H9 (cell line): ENCODE data around the gene IL33. TPM values are rescaled to one million over a fixed set of nuclear protein-coding genes. Genes with fewer than 3 reads are reported as not detected.

Experiments
- DNase-seq: peaks from one replicate; pipeline ENCODE4 v3.0.0-alpha.2; 2017
- H2AFZ ChIP-seq: one replicate; pipeline ENCODE4 v1.6.1; 2013; ENCODE audit warnings: mild to moderate bottlenecking, low read length, control low read depth, moderate library complexity
- H2AK5ac ChIP-seq: 2 replicates; pipeline ENCODE4 v1.6.1; 2013; ENCODE audit warnings: low read length, control low read depth, mixed read lengths; ENCODE audit not compliant: insufficient read length
- H2BK120ac ChIP-seq: one replicate; pipeline ENCODE4 v1.6.1; 2013; ENCODE audit warnings: low read depth, mild to moderate bottlenecking, low read length, control low read depth, inconsistent platforms; ENCODE audit not compliant: poor library complexity, severe bottlenecking
- H2BK12ac ChIP-seq: 2 replicates; pipeline ENCODE4 v1.6.1; 2013; ENCODE audit warnings: low read length, control low read depth, mixed read lengths, low read depth; ENCODE audit not compliant: insufficient read length
- H2BK15ac ChIP-seq: 2 replicates; pipeline ENCODE4 v1.6.1; 2013; ENCODE audit warnings: low read depth, low read length, control low read depth
- H2BK20ac ChIP-seq: one replicate; pipeline ENCODE4 v1.6.1; 2013; ENCODE audit warnings: low read depth, mild to moderate bottlenecking, low read length, control low read depth, inconsistent platforms; ENCODE audit not compliant: poor library complexity, severe bottlenecking
- H2BK5ac ChIP-seq: 2 replicates; pipeline ENCODE4 v1.6.1; 2013; ENCODE audit warnings: low read length, control low read depth, mixed read lengths; ENCODE audit not compliant: insufficient read length
- H3K14ac ChIP-seq: 2 replicates; pipeline ENCODE4 v1.6.1; 2013; ENCODE audit warnings: low read length, control low read depth; ENCODE audit not compliant: insufficient read depth
- H3K18ac ChIP-seq: 2 replicates; pipeline ENCODE4 v1.6.1; 2013; ENCODE audit warnings: low read depth, mild to moderate bottlenecking, mixed read lengths, low read length, control low read depth; ENCODE audit not compliant: insufficient read length
- H3K23ac ChIP-seq: 2 replicates; pipeline ENCODE4 v1.6.1; 2013; ENCODE audit warnings: low read length, control low read depth, mixed read lengths, low read depth; ENCODE audit not compliant: insufficient read length
- H3K23me2 ChIP-seq: 2 replicates; pipeline ENCODE4 v1.6.1; 2013; ENCODE audit warnings: low read depth, mild to moderate bottlenecking, mixed read lengths, low read length, control low read depth; ENCODE audit not compliant: insufficient read length, poor library complexity, severe bottlenecking
- H3K27ac ChIP-seq: 2 replicates; pipeline ENCODE4 v1.5.1; 2013; ENCODE audit warnings: low read length, control low read depth, mixed read lengths, low read depth; ENCODE audit not compliant: insufficient read length
- H3K27me3 ChIP-seq: 2 replicates; pipeline ENCODE4 v1.6.1; 2013; ENCODE audit warnings: low read length, control low read depth, inconsistent platforms; ENCODE audit not compliant: insufficient read depth
- H3K4ac ChIP-seq: 2 replicates; pipeline ENCODE4 v1.6.1; 2013; ENCODE audit warnings: low read depth, mild to moderate bottlenecking, control low read depth, inconsistent platforms, low read length, moderate library complexity
- H3K4me1 ChIP-seq: 2 replicates; pipeline ENCODE4 v1.6.1; 2013; ENCODE audit warnings: low read length, control low read depth, inconsistent platforms; ENCODE audit not compliant: insufficient read depth
- H3K4me2 ChIP-seq: 2 replicates; pipeline ENCODE4 v1.6.1; 2013; ENCODE audit warnings: low read length, control low read depth, mixed read lengths; ENCODE audit not compliant: insufficient read length, insufficient read depth
- H3K56ac ChIP-seq: 2 replicates; pipeline ENCODE4 v1.6.1; 2013; ENCODE audit warnings: low read depth, mild to moderate bottlenecking, mixed read lengths, low read length, control low read depth; ENCODE audit not compliant: insufficient read length
- H3K79me1 ChIP-seq: 2 replicates; pipeline ENCODE4 v1.6.1; 2013; ENCODE audit warnings: low read depth, mild to moderate bottlenecking, moderate library complexity, low read length, control low read depth, inconsistent platforms; ENCODE audit not compliant: insufficient read depth, poor library complexity, severe bottlenecking
- H3K79me2 ChIP-seq: 2 replicates; pipeline ENCODE4 v1.6.1; 2013; ENCODE audit warnings: low read length, control low read depth, inconsistent platforms; ENCODE audit not compliant: insufficient read depth
- H3K9ac ChIP-seq: 2 replicates; pipeline ENCODE4 v1.6.1; 2013; ENCODE audit warnings: low read length, control low read depth, mixed read lengths; ENCODE audit not compliant: insufficient read length; ENCODE audit errors: extremely low read depth
- H3K9me3 ChIP-seq: one replicate; pipeline ENCODE4 v1.6.1; 2013; ENCODE audit warnings: low read depth, low read length, inconsistent platforms; ENCODE audit not compliant: control insufficient read depth
- H3T11ph ChIP-seq: one replicate; pipeline ENCODE4 v1.6.1; 2013; ENCODE audit warnings: mild to moderate bottlenecking, low read length, control low read depth, inconsistent platforms
- H4K20me1 ChIP-seq: one replicate; pipeline ENCODE4 v1.6.1; 2013; ENCODE audit not compliant: control insufficient read depth, insufficient read length, insufficient read depth
- H4K5ac ChIP-seq: 2 replicates; pipeline ENCODE4 v1.6.1; 2013; ENCODE audit warnings: low read depth, mild to moderate bottlenecking, mixed read lengths, low read length, control low read depth; ENCODE audit not compliant: insufficient read length
- H4K8ac ChIP-seq: replicated peaks from 2 replicates; pipeline ENCODE4 v1.6.1; 2013; ENCODE audit warnings: low read length, control low read depth, mixed read lengths, low read depth; ENCODE audit not compliant: insufficient read length
- H4K91ac ChIP-seq: 2 replicates; pipeline ENCODE4 v1.6.1; 2013; ENCODE audit warnings: low read depth, mild to moderate bottlenecking, moderate library complexity, mixed read lengths, low read length, control low read depth; ENCODE audit not compliant: insufficient read length
- H3K27ac Mint-ChIP-seq, 3 experiments: 2 replicates in 2 of 3; 3 replicates in 1 of 3; pipeline ENCODE4 v1.8.0; 2020 to 2021; ENCODE audit warnings: mixed read lengths in 3 of 3, mild to moderate bottlenecking in 1 of 3, moderate library complexity in 1 of 3
- H3K27me3 Mint-ChIP-seq: 2 replicates; pipeline ENCODE4 v1.8.0; 2021; ENCODE audit warnings: low read depth, mild to moderate bottlenecking, moderate library complexity, mixed read lengths
- H3K36me3 Mint-ChIP-seq, 3 experiments: 2 replicates in 2 of 3; 3 replicates in 1 of 3; pipeline ENCODE4 v1.8.0; 2020 to 2021; ENCODE audit warnings: low read depth in 3 of 3, mixed read lengths in 3 of 3; ENCODE audit not compliant: insufficient read depth in 1 of 3
- H3K4me1 Mint-ChIP-seq, 2 experiments: 2 replicates each; pipeline ENCODE4 v1.8.0; 2020; ENCODE audit warnings: mixed read lengths in 2 of 2
- H3K4me3 Mint-ChIP-seq, 2 experiments: 2 replicates in 1 of 2; 3 replicates in 1 of 2; pipeline ENCODE4 v1.8.0; 2020 to 2021; ENCODE audit warnings: mild to moderate bottlenecking in 2 of 2, mixed read lengths in 2 of 2, moderate library complexity in 1 of 2
- H3K9me3 Mint-ChIP-seq, 2 experiments: 2 replicates in 1 of 2; 3 replicates in 1 of 2; pipeline ENCODE4 v1.8.0; 2020; ENCODE audit warnings: mild to moderate bottlenecking in 2 of 2, mixed read lengths in 2 of 2, moderate library complexity in 1 of 2
- CTCF ChIP-seq: fragments of 200-600 bp; sonication (generic); conservative IDR thresholded peaks from 3 replicates; pipeline ENCODE4 v1.8.0; 2021; ENCODE audit warnings: antibody characterized with exemption, mild to moderate bottlenecking
- WGBS: extraction: QIAGEN DNeasy Blood & Tissue Kit; methylation state at CpG from one replicate; pipeline ENCODE4 v1.1.7; 2013; ENCODE audit warnings: missing lambda C conversion rate, low lambda C conversion rate, mixed read lengths; ENCODE audit not compliant: insufficient read length; ENCODE audit errors: extremely low coverage; 5-methylcytosine and 5-hydroxymethylcytosine counted together
- total RNA-seq: library from RNA; stranded (reverse); gene quantifications from 2 replicates; pipeline ENCODE4 v1.2.1, GENCODE V29; 2021

Gene IL33
- total RNA-seq, 1 experiment from 2014 or later = not detected

DNA sequence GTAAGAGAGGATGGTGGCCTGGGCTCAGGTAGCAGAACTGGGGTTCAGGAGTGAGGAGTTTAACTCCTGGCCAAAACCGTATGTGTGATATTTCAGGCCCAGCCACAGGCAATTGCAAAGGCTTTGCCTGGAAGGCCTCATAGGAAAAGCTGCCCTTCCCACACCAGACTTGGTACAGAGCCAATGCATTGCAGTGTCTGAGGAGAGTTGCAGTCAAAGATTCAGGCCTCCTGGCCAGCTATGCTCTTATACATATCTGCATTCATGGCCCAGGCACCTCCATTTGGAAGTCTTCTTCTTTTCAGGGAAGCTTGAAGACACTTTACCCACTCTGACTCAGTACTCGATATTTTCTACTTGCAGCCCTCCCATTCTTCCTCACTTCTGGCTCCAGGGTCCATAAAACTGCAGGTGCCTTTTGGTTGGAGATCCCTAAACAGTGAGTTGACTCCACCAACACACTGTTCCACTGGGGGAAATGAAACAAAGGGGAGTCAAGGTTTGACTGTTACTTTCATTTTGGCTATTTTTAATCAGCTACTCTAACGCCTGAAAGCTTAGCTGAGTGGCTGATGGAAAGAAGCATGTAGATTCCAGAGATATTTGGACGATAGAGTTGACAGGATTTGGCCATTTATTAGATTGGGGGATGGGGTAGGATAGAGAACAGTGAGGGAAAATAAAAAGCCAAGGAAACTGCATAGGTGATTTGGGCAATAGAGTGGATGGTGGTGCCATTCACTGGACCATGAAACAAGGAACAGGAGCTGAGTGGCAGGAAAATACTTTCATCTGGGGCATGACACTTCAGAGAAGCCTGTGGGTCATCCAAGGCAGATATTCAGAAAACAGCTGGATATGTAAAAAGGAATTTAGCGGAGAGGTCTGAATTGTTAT lies 30.6 kb upstream of the IL33 start:
- H3K4me1 Mint-ChIP-seq = peaks cover 4 to 17% of the 10 kb centered on the region in 2 experiments
- Histone ChIP-seq H3K14ac (no peak overlapping the region), H3K56ac (no peak overlapping the region), H3K27ac (no peak overlapping the region), H3K27me3 (no peaks in the 10 kb centered on the region), H2BK120ac (no peak overlapping the region), H2BK5ac (no peak overlapping the region), H3K79me2 (no peaks in the 10 kb centered on the region), H3K79me1 (no peaks in the 10 kb centered on the region), H4K91ac (no peak overlapping the region), H2BK12ac (no peak overlapping the region), H3K9ac (no peak overlapping the region), H3K4me1 (no peaks in the 10 kb centered on the region), H2BK20ac (no peak overlapping the region), H3K23me2 (no peaks in the 10 kb centered on the region), H2AK5ac (no peak overlapping the region), H3K18ac (no peak overlapping the region), H4K20me1 (no peaks in the 10 kb centered on the region), H4K8ac (no peak overlapping the region), H3K23ac (no peak overlapping the region), H3K4ac (no peak overlapping the region), H3K4me2 (no peak overlapping the region), H3K9me3 (no peaks in the 10 kb centered on the region), H3T11ph (no peak overlapping the region), H4K5ac (no peak overlapping the region), H2BK15ac (no peak overlapping the region), H2AFZ (no peak overlapping the region)
- H3K27me3 Mint-ChIP-seq = no peaks in the 10 kb centered on the region
- peaks cover 0 to 12% (median 5%) of the 10 kb centered on the region in 3 experiments; a peak in 5 of 7 replicates for H3K36me3 Mint-ChIP-seq
- no peak for TF ChIP-seq CTCF
- H3K4me3 Mint-ChIP-seq = no peak overlapping the region
- no peak overlapping the region; a peak in 1 of 7 replicates for H3K27ac Mint-ChIP-seq
- H3K9me3 Mint-ChIP-seq = peaks cover 4 to 18% of the 10 kb centered on the region in 2 experiments
- DNase-seq = no peak
- WGBS = no CpG with 5 or more reads among the region's 5 CpGs
